SK-N-MC (cell line): ENCODE measurements around the gene LRRC4C.

Source experiments
- EZH2 ChIP-seq: fragments of 200-600 bp; sonication (generic); IDR thresholded peaks from one replicate; pipeline ENCODE4 v1.6.1; 2017; ENCODE audit warnings: antibody characterized with exemption
- POLR2AphosphoS5 ChIP-seq: IDR thresholded peaks from 2 replicates; pipeline ENCODE4 v1.6.1; 2012; ENCODE audit warnings: mild to moderate bottlenecking, low read depth, low read length, borderline replicate concordance

DNA sequence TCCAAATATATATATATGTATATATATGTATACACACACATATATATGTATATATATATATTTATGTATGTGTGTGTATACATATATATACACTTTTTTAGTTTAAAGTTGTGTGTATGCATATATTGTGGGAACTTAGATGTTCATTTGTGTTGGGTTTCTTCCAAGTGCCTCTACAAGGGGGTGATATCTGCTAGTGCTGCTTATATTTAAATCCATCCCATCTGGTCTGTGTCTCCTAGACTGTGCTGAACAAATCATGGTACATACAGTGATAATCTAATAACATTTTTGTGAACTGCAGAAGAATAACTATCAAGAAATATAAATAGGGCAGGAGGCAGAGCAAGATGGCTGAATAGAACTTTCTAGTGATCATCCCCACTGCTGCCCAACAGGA is 696.4 kb downstream of the LRRC4C start:
- TF ChIP-seq POLR2AphosphoS5 (no peak), EZH2 (no peak)
